Lung (tissue), 12 donors: ENCODE results near the gene C18orf32. TPM values are rescaled to one million over a fixed set of nuclear protein-coding genes. Genes with fewer than 3 reads are reported as not detected.

Source experiments
- ATAC-seq: fragments of 200-7000 bp; cut with Tn5 transposase; one replicate; pipeline ENCODE4 v1.9.1; 2020; ENCODE audit warnings: moderate number of reproducible peaks; ENCODE audit not compliant: insufficient read depth, low FRiP score
- DNase-seq, 3 donors: peaks; one replicate each; pipeline ENCODE4 v3.0.0-alpha.2; 2013 to 2017
- H3K27ac ChIP-seq, 2 donors: one replicate each; pipeline ENCODE4 v1.5.1; 2013; ENCODE audit warnings: mild to moderate bottlenecking in 2 of 2, moderate library complexity in 2 of 2, control low read depth in 1 of 2, inconsistent platforms in 1 of 2, low read depth in 1 of 2, low read length in 1 of 2
- H3K27me3 ChIP-seq, 3 donors: one replicate each; pipeline ENCODE4 v1.5.1; 2013; ENCODE audit warnings: low read length in 2 of 3; ENCODE audit not compliant: control insufficient read depth in 3 of 3, insufficient read depth in 3 of 3
- H3K36me3 ChIP-seq, 4 donors: one replicate each; pipeline ENCODE4 v1.5.1; 2013; ENCODE audit warnings: low read length in 4 of 4, mild to moderate bottlenecking in 1 of 4, moderate library complexity in 1 of 4; ENCODE audit not compliant: control insufficient read depth in 4 of 4, insufficient read depth in 4 of 4
- H3K4me1 ChIP-seq, 5 donors: one replicate each; pipeline ENCODE4 v1.5.1; 2013; ENCODE audit warnings: low read length in 5 of 5, mild to moderate bottlenecking in 2 of 5, moderate library complexity in 1 of 5; ENCODE audit not compliant: control insufficient read depth in 5 of 5, insufficient read depth in 5 of 5
- H3K4me3 ChIP-seq: one replicate; pipeline ENCODE4 v1.5.1; 2013; ENCODE audit warnings: mild to moderate bottlenecking, control low read depth, moderate library complexity
- H3K9ac ChIP-seq, 2 donors: one replicate each; pipeline ENCODE4 v1.5.1; 2013; ENCODE audit warnings: low read length in 2 of 2, control low read depth in 1 of 2; ENCODE audit not compliant: insufficient read depth in 1 of 2
- H3K9me3 ChIP-seq, 4 donors: one replicate each; pipeline ENCODE4 v1.5.1; 2013; ENCODE audit warnings: low read length in 3 of 4, mild to moderate bottlenecking in 1 of 4, moderate library complexity in 1 of 4; ENCODE audit not compliant: control insufficient read depth in 4 of 4, insufficient read depth in 3 of 4
- CTCF ChIP-seq: IDR thresholded peaks from 2 replicates; pipeline ENCODE4 v1.5.1; 2012; ENCODE audit warnings: mild to moderate bottlenecking; ENCODE audit errors: control extremely low read depth, extremely low read depth
- WGBS, 2 donors: extraction: QIAGEN DNeasy Blood & Tissue Kit; methylation state at CpG; one replicate each; pipeline ENCODE4 v1.1.7; 2013; 5-methylcytosine and 5-hydroxymethylcytosine counted together
- polyA plus RNA-seq, 2 donors: library from polyadenylated mRNA; stranded (reverse); fragments of 200-250 nt; gene quantifications; one replicate each; pipeline ENCODE4 v1.2.1, GENCODE V29; 2013
- total RNA-seq, 2 donors: library from RNA; depleted of rRNA in 1 of 2; stranded (reverse); fragments of >200 nt in 1 of 2; gene quantifications; one replicate each; pipeline ENCODE4 v1.2.1, GENCODE V29; 2014 to 2021
- donor health status: control.
- donor health status: control.
- donor health status: Bipolar disorder and iron deficiency.
- donor health status: healthy.
- donor health status: DM: yes; HTN: yes; CAD: no.

Gene C18orf32
- total and polyA plus RNA-seq, 4 donors = 50.9 to 81.7 (median 67.7) TPM

GRCh38 chr18:49491857-49492693 lies 5.0 kb upstream of the C18orf32 start, which contains the start of gene RPL17:
TSS of gene RPL17 (minus strand) at chr18:49492465.
- ATAC-seq (peak; percentile 89), DNase-seq (peak; percentile 95 to 100 (median 100))
- no peaks in the 10 kb centered on the region for H3K9me3 ChIP-seq
- H3K4me3 ChIP-seq = peak within 1 kb of the TSS; percentile 95
- no peaks in the 10 kb centered on the region for H3K27me3 ChIP-seq
- H3K36me3 ChIP-seq = peaks cover 8 to 35% (median 25%) of the 10 kb centered on the region in 4 donors
- H3K4me1 ChIP-seq = peaks cover 0 to 18% (median 10%) of the 10 kb centered on the region in 5 donors
- peak within 1 kb of the TSS; percentile 92 for H3K27ac ChIP-seq
- TF ChIP-seq CTCF = no peak
- H3K9ac ChIP-seq = peak within 1 kb of the TSS; percentile 99 to 100
- WGBS, 2 donors = 1% methylated on average over 53 of the region's 53 CpGs

GRCh38 chr18:49491534-49491856 lies 4.5 kb upstream of the C18orf32 start:
- Histone ChIP-seq H3K9me3 (no peaks in the 10 kb centered on the region), H3K4me1 (peaks cover 0 to 18% (median 10%) of the 10 kb centered on the region in 5 donors), H3K27me3 (no peaks in the 10 kb centered on the region), H3K36me3 (peaks cover 8 to 35% (median 25%) of the 10 kb centered on the region in 4 donors), H3K9ac (peak overlapping the region; percentile 99 to 100), H3K4me3 (peak overlapping the region; percentile 95), H3K27ac (peak overlapping the region; percentile 92)
- no peak for ATAC-seq
- TF ChIP-seq CTCF = no peak
- DNase-seq = peak in 1 of 3 donors; percentile 42
- WGBS, 2 donors = 20 to 25% methylated on average over 7 of the region's 7 CpGs

- Histone ChIP-seq H3K9ac (peak overlapping the region; percentile 99 to 100), H3K4me3 (no peak overlapping the region), H3K27me3 (no peaks in the 10 kb centered on the region), H3K36me3 (peaks cover 8 to 35% (median 25%) of the 10 kb centered on the region in 4 donors), H3K27ac (no peak overlapping the region), H3K4me1 (peaks cover 0 to 29% (median 12%) of the 10 kb centered on the region in 5 donors), H3K9me3 (no peaks in the 10 kb centered on the region)
- no peak for DNase-seq
- TF ChIP-seq CTCF = no peak
- WGBS, 2 donors = 67 to 69% methylated on average over 4 of the region's 4 CpGs
- ATAC-seq = no peak
Observed at GRCh38 chr18:49490246-49490762, 3.3 kb upstream of the C18orf32 start.
